ENCODE results near the gene FTO. TPM values are rescaled to one million over a fixed set of nuclear protein-coding genes. Genes with fewer than 3 reads are reported as not detected.

Gene FTO
- total RNA-seq, 1 donor from 2014 or later = 65.8 TPM

GRCh38 chr16:53745086-53745485 is 41.1 kb downstream of the FTO start:
- CTCF ChIA-PET = interaction anchor here (0.8 to 2.4 kb wide), 2 partner anchors 9 kb away, joined by 4 to 9 read pairs; no protein-coding TSS in a partner anchor
- no peaks in the 10 kb centered on the region for H3K27me3 Mint-ChIP-seq
- H3K9me3 Mint-ChIP-seq = no peaks in the 10 kb centered on the region
- no peak for ATAC-seq (ENCODE audit: low read depth)
- H3K4me1 Mint-ChIP-seq = peaks cover 38% of the 10 kb centered on the region
- no peak for TF ChIP-seq CTCF (IDR thresholded peaks at IDR 0.05)
- H3K27ac Mint-ChIP-seq = no peak overlapping the region
- intact Hi-C loops (cut with micrococcal nuclease) = no loop called here
- no peak for DNase-seq
- peaks cover 2% of the 10 kb centered on the region for H3K36me3 Mint-ChIP-seq (ENCODE audit: low read depth)
- POLR2A ChIA-PET = interaction anchor here (0.5 kb wide), 1 partner anchor 14 kb away, joined by 4 read pairs; no protein-coding TSS in a partner anchor
- no peak overlapping the region for H3K4me3 Mint-ChIP-seq

GRCh38 chr16:53745753-53746266 is 41.9 kb downstream of the FTO start:
- POLR2A ChIA-PET = interaction anchor here (0.5 kb wide), 1 partner anchor 14 kb away, joined by 4 read pairs; no protein-coding TSS in a partner anchor
- DNase-seq (no peak), ATAC-seq (ENCODE audit: low read depth) (no peak)
- Mint-ChIP-seq H3K9me3 (no peaks in the 10 kb centered on the region), H3K4me3 (no peak overlapping the region), H3K27ac (no peak overlapping the region), H3K27me3 (no peaks in the 10 kb centered on the region), H3K4me1 (peaks cover 38% of the 10 kb centered on the region), H3K36me3 (ENCODE audit: low read depth) (peaks cover 2% of the 10 kb centered on the region)
- TF ChIP-seq CTCF (IDR thresholded peaks at IDR 0.05) = no peak
- intact Hi-C loops (cut with micrococcal nuclease) = no loop called here
- CTCF ChIA-PET = no interaction called here

GRCh38 chr16:53752560-53752959 is 48.6 kb downstream of the FTO start:
- DNase-seq (no peak), ATAC-seq (ENCODE audit: low read depth) (no peak)
- intact Hi-C loops (cut with micrococcal nuclease) = no loop called here
- ChIA-PET POLR2A (no interaction called here), CTCF (interaction anchor here (0.6 to 0.7 kb wide), 2 partner anchors 74 to 247 kb away, joined by 3 read pairs; no protein-coding TSS in a partner anchor)
- Mint-ChIP-seq H3K27me3 (no peaks in the 10 kb centered on the region), H3K27ac (no peak overlapping the region), H3K4me3 (no peak overlapping the region), H3K4me1 (peaks cover 26% of the 10 kb centered on the region), H3K9me3 (no peaks in the 10 kb centered on the region), H3K36me3 (ENCODE audit: low read depth) (no peaks in the 10 kb centered on the region)
- no peak for TF ChIP-seq CTCF (IDR thresholded peaks at IDR 0.05)

GRCh38 chr16:53753431-53753830 is 49.5 kb downstream of the FTO start:
- POLR2A ChIA-PET = no interaction called here
- TF ChIP-seq CTCF (IDR thresholded peaks at IDR 0.05) = no peak
- Mint-ChIP-seq H3K4me1 (peaks cover 26% of the 10 kb centered on the region), H3K27me3 (no peaks in the 10 kb centered on the region), H3K4me3 (no peak overlapping the region), H3K27ac (no peak overlapping the region), H3K36me3 (ENCODE audit: low read depth) (no peaks in the 10 kb centered on the region), H3K9me3 (no peaks in the 10 kb centered on the region)
- CTCF ChIA-PET = interaction anchor here (0.7 to 1.7 kb wide), 2 partner anchors 9 to 248 kb away, joined by 3 to 9 read pairs; no protein-coding TSS in a partner anchor
- DNase-seq = no peak
- ATAC-seq (ENCODE audit: low read depth) = no peak
- intact Hi-C loops (cut with micrococcal nuclease) = no loop called here

- H3K27ac Mint-ChIP-seq = no peak overlapping the region
- peaks cover 26% of the 10 kb centered on the region for H3K4me1 Mint-ChIP-seq
- ATAC-seq (ENCODE audit: low read depth) = no peak
- H3K9me3 Mint-ChIP-seq = peaks cover 2% of the 10 kb centered on the region
- ChIA-PET POLR2A (no interaction called here), CTCF (no interaction called here)
- H3K4me3 Mint-ChIP-seq = no peak overlapping the region
- intact Hi-C loops (cut with micrococcal nuclease) = no loop called here
- TF ChIP-seq CTCF (IDR thresholded peaks at IDR 0.05) = no peak
- H3K36me3 Mint-ChIP-seq (ENCODE audit: low read depth) = no peaks in the 10 kb centered on the region
- DNase-seq = no peak
- no peaks in the 10 kb centered on the region for H3K27me3 Mint-ChIP-seq
Observed at GRCh38 chr16:53755026-53755910, 51.3 kb downstream of the FTO start.

Measured in activated B cell treated with CpG ODN at 0.5 μM for 24 hours (primary cell).